Mammary epithelial cell (primary cell): ENCODE results near the gene TFF2.

ENCODE experiments used
- CTCF ChIP-seq, 2 donors: IDR thresholded peaks in 1 of 2; conservative IDR thresholded peaks in 1 of 2; 2 replicates each; pipeline ENCODE4 v1.5.1; 2011 to 2012; ENCODE audit warnings: inconsistent platforms in 2 of 2, low read length in 2 of 2, mild to moderate bottlenecking in 2 of 2, control low read depth in 1 of 2, low read depth in 1 of 2; ENCODE audit not compliant: insufficient read depth in 1 of 2; ENCODE audit errors: extremely low read depth in 1 of 2
- EZH2 ChIP-seq: IDR thresholded peaks from 2 replicates; pipeline ENCODE4 v1.6.1; 2012; ENCODE audit warnings: low read length, inconsistent platforms, borderline replicate concordance

GRCh38 chr21:42308914-42309752, 41.7 kb downstream of the TFF2 start:
- TF ChIP-seq CTCF (conservative IDR thresholded peaks at IDR 0.05 in 1 of 2, IDR thresholded peaks at IDR 0.05 in 1 of 2; ENCODE audit: extremely low read depth in 1 of 2, insufficient read depth in 1 of 2, low read depth in 1 of 2, low read length in 2 of 2) (peak in 1 of 2 donors; percentile 9), EZH2 (no peak)
